GM12873 (cell line): ENCODE data around the gene ASCC2.

Source experiments
- TF ChIP-seq, protein P1 (sequence below): IDR thresholded peaks from 2 replicates; pipeline ENCODE4 v1.5.1; 2012; ENCODE audit warnings: low read depth, mild to moderate bottlenecking, moderate library complexity, low read length, control low read depth; ENCODE audit not compliant: insufficient read depth; ENCODE audit errors: missing control alignments

The ASCC2 gene

DNA sequence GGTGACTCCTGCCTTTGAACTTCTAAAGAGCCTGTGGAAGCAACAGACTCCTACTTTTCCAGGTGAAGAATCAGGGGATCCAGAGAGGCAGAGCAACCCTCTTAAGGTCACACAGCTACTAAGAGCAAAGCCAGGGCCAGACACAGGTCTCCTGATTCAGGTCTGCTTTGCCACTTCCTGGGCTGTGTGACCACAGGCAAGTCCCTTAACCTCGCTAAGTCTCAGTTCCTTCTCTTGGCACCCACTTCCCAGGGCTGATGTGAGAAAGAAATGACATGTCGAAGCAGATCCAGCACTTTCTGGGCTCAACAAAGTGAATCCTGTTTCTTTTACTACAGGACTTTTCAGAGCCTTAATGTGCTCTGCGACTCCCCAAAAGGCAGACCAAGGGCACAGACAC is 40.7 kb downstream of the ASCC2 start:
- TF ChIP-seq, protein P1, sequence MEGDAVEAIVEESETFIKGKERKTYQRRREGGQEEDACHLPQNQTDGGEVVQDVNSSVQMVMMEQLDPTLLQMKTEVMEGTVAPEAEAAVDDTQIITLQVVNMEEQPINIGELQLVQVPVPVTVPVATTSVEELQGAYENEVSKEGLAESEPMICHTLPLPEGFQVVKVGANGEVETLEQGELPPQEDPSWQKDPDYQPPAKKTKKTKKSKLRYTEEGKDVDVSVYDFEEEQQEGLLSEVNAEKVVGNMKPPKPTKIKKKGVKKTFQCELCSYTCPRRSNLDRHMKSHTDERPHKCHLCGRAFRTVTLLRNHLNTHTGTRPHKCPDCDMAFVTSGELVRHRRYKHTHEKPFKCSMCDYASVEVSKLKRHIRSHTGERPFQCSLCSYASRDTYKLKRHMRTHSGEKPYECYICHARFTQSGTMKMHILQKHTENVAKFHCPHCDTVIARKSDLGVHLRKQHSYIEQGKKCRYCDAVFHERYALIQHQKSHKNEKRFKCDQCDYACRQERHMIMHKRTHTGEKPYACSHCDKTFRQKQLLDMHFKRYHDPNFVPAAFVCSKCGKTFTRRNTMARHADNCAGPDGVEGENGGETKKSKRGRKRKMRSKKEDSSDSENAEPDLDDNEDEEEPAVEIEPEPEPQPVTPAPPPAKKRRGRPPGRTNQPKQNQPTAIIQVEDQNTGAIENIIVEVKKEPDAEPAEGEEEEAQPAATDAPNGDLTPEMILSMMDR, result no peak

DNA sequence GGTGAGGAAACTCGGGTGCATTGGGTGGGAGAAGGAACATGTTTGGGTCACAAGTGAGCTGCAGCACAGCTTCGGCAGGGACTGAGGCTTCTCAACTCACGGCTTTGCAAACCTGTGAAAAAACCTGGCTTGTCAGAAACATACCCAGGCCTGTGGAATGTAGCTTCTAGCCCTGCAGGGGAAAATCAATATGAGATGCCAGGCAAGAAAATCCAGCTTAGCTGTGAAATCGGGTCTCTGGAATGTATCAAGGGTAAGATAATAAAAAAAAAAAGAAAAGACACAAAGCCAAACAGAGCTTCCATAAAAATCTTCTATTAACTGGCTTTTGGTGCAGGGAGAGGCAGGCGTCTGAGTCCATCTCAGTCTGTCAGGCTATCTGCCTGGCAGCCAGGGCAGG is 42.4 kb downstream of the ASCC2 start:
- TF ChIP-seq, protein P1, result no peak

DNA sequence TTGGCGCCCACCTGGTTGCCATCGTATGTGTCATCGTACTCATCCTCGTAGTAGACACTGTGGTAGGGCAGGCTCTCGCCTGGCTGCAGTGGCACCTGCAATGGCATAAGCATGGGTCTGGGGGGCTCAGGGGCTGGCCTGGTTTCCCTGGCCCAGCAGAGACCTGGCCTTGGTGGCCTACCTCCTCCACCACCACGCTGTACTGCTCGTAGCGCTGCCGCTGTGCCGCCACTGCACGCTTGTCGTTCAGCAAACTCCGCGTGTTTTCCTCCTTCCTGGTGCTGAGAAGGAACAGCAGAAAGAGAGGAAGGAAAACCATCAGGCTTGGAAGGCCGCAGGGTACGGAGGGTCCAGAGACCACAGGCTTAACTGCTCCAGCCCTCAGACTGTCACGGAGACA is 44.7 kb downstream of the ASCC2 start:
- TF ChIP-seq, protein P1, result no peak

GRCh38 chr22:29790061-29790460 is 48.0 kb downstream of the ASCC2 start:
- TF ChIP-seq, protein P1, result no peak

DNA sequence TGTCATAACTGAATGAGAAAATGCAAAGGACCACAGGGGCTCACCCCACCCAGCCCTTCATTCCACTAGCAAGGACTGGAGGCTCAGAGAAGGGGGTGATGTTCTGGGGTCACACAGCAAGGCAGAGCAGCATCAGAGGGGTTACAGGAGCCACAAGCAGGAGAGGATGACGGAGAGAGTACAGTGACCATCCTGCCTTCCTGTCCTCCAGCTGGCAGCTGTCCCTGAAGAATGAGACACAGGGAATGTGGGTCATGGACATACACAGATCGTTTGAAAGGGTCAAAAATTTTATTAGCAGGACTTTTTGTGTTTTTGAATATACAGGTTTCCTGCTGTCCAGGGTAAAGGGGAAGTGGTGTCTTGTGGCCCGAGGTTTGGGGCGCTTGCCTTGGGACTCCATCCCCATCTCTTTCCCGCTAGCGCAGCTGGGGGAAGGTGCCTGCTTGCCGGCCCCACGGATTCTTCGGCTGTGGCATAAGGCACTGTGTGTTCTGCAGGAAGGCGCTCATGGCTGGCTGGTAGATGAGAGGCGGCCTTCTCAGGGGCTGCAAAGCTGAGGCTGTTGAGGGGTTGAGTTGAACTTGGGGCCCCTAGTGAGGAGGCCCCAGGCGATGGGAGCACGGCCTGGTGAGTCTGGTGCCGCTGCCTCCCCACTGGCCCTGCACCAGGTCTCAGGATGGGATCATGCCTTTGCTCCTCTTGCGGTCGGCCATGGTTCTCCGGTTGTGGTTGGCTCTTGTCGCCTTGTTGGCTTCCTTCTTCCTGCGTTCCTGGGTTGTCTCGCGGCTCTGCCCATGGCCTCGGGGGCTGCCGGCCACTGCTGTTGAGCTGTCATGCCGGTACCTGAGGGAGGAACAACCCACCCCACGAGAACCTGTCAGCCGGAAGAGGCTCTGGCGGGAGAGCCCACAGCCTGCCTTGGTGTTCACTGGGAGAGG is 49.5 kb downstream of the ASCC2 start:
- TF ChIP-seq, protein P1, result no peak

DNA sequence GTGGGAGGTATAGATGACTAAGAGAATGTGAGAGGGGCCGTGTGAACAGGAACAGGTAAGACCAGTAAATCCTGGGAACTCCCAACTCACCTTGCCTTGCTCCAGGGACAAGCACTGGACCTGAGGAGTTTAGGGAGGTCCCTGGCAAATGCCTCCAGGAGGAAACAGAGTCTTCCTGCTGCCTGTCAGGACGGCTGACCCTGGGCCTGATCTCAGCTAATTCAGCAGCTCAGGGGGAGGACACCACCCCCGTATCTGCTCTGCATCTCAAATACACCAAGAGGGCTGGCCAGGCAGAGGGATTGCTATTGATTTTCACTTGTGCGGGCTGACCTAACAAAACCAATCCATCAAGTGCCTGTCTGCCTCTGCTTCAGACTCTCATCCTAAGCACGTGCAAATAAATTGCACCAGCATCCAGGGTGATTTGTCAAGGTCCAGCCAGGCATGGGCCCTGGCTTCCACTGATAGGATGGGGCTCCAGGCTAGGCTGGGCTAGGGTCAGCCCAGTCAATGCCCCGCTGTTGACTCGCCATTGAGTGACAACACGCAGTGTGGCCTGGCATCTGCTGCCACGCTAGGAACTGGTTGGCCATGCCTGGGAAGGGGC is 50.6 kb downstream of the ASCC2 start:
- TF ChIP-seq, protein P1, result no peak

DNA sequence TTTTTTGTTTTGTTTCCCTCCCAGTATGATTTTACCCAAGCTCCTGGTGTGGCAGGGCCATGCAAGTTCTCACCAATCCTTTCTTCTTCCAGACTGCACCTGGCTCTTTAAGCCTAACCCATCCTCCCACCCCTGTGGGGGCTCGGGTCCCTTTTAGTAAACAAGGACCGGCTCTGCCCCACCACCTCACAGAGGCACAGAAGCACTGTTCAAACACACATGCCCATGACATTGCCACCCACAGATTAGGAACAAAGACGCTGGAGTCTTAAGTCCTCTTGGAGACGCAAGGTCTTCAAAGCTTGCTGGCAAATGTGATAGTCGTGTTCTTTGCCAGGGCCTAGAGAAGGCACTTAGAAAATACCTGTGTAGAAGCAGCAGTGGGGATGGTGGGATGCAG is 52.0 kb downstream of the ASCC2 start:
- TF ChIP-seq, protein P1, result no peak
